ENCODE measurements around the gene KLF4. TPM values are rescaled to one million over a fixed set of nuclear protein-coding genes. Genes with fewer than 3 reads are reported as not detected.

The KLF4 gene
- total RNA-seq, 4 donors from 2014 or later: 43.6 to 72.0 (median 52.3) TPM

DNA sequence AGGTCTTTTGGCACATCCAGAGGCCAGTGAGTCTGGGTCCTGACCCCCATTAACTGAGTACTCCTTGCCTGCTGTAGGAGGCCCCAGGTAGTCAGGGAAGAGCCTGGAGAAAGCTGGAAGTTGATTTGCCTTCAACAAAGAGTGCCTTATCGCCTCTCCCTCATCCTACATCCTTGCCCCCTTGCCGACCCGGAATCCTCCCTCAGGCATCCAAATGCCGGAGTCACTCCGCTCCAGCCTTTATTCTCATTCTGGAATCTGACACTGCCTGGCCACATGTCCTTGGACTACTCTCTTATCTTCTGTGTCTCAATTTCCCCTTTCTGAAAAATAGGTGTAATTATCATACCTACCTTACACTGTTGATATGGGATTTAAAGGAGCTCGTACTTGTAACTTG is 39.1 kb upstream of the KLF4 start:
- H3K9me3 ChIP-seq: no peaks in the 10 kb centered on the region
- no peak for ATAC-seq
- no peaks in the 10 kb centered on the region for H3K27me3 ChIP-seq
- H3K36me3 ChIP-seq: no peaks in the 10 kb centered on the region
- 84 to 94% methylated on average over 5 to 6 of the region's 6 CpGs for WGBS, 2 donors (ENCODE audit: low coverage in 1 of 2)
- TF ChIP-seq POLR2A (IDR thresholded peaks at IDR 0.05) (no peak), EP300 (IDR thresholded peaks at IDR 0.05) (no peak), POLR2AphosphoS5 (IDR thresholded peaks at IDR 0.05) (no peak)
- TF ChIP-seq, protein P1, sequence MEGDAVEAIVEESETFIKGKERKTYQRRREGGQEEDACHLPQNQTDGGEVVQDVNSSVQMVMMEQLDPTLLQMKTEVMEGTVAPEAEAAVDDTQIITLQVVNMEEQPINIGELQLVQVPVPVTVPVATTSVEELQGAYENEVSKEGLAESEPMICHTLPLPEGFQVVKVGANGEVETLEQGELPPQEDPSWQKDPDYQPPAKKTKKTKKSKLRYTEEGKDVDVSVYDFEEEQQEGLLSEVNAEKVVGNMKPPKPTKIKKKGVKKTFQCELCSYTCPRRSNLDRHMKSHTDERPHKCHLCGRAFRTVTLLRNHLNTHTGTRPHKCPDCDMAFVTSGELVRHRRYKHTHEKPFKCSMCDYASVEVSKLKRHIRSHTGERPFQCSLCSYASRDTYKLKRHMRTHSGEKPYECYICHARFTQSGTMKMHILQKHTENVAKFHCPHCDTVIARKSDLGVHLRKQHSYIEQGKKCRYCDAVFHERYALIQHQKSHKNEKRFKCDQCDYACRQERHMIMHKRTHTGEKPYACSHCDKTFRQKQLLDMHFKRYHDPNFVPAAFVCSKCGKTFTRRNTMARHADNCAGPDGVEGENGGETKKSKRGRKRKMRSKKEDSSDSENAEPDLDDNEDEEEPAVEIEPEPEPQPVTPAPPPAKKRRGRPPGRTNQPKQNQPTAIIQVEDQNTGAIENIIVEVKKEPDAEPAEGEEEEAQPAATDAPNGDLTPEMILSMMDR (IDR thresholded peaks at IDR 0.05): no peak
- no peak overlapping the region for H3K27ac ChIP-seq
- no peak overlapping the region for H3K4me3 ChIP-seq
- H3K4me1 ChIP-seq: no peaks in the 10 kb centered on the region

DNA sequence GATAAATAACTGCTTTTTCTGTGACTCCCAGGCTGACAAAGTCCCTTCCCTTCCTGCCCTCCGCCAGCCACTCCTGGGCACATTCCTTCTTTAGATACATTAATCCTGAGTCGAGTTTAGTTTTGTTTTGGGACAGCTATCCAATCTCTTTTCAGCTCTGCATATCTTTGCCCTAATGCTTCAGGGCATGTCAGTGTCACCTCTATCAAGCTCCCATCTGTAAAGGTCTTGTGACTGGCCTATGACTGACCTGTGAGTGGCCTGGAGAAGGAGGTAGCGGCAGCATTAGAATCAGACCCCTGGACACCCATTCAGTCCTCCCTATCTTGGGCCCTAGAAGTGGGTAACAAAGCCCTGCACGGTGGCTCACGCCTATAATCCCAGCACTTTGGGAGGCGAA is 34.0 kb upstream of the KLF4 start:
- Histone ChIP-seq H3K27me3 (no peaks in the 10 kb centered on the region), H3K36me3 (no peaks in the 10 kb centered on the region), H3K27ac (no peak overlapping the region), H3K4me3 (no peak overlapping the region), H3K9me3 (no peaks in the 10 kb centered on the region), H3K4me1 (no peaks in the 10 kb centered on the region)
- no peak for ATAC-seq
- WGBS, 2 donors (ENCODE audit: low coverage in 1 of 2): 57 to 84% methylated on average over 2 of the region's 6 CpGs
- TF ChIP-seq, protein P1 (IDR thresholded peaks at IDR 0.05): no peak
- TF ChIP-seq POLR2A (IDR thresholded peaks at IDR 0.05) (no peak), EP300 (IDR thresholded peaks at IDR 0.05) (no peak), POLR2AphosphoS5 (IDR thresholded peaks at IDR 0.05) (no peak)

DNA sequence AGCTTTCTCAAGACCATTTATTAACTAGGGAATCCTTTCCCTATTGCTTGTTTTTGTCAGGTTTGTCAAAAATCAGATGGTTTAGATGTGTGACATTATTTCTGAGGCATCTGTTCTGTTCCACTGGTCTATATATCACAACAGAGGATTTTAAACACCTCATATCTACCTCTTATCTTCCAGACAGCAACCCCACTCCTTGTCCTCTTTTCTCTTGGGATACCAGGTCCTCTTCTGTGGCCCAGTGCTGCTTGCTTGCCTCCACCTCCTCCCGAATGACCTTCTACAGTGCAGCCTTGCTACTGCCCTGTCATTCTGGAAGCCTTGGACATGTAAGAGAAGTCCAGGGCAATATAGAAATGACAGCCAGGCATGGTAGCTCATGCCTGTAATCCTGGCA is 30.6 kb upstream of the KLF4 start:
- TF ChIP-seq POLR2AphosphoS5 (IDR thresholded peaks at IDR 0.05): no peak
- TF ChIP-seq, protein P1 (IDR thresholded peaks at IDR 0.05): no peak
- TF ChIP-seq POLR2A (IDR thresholded peaks at IDR 0.05): no peak
- no peaks in the 10 kb centered on the region for H3K27me3 ChIP-seq
- H3K4me1 ChIP-seq: no peaks in the 10 kb centered on the region
- H3K4me3 ChIP-seq: no peak overlapping the region
- no peak for ATAC-seq
- H3K9me3 ChIP-seq: no peaks in the 10 kb centered on the region
- H3K27ac ChIP-seq: no peak overlapping the region
- no peaks in the 10 kb centered on the region for H3K36me3 ChIP-seq
- WGBS, 2 donors (ENCODE audit: low coverage in 1 of 2): 100% methylated on average over 1 of the region's 1 CpG; no CpG with 5 or more reads in 1 of the 2 donors

DNA sequence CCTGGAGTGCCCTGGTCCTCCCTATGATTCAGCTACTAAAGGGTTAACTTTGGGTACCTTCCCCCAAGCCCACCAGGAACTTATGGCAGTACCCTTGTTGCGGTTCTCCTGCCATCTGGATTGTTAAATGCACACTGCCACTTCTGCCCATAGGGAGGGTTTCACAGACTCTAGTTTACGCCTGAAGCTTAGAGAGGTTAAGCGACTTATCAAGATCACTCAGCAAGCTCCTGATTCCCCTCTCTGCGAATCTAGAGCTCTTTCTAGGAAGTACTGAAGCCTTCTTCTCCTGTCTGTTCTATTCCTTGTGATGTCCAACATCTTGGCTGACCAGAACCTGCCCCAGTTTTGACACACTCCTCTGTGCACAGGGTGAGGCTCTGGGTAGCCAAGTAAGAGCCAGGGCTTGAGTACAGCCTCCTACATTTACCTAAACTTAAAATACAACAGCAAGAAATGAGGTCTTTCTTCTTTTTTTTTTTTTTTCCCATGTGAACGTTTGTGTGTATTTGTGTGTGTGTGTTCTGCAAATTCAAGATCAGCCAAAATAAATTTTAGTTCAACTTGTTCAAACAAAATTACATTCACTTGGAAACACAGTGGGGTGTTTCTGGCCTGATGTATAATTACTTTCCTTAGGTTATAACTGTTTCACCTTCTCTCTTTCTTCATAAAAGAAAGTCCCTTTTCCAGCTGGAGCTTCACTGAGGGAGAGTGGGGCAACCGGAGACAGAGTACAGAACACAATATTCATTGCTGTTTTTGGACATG is 28.7 kb upstream of the KLF4 start:
- no peak for ATAC-seq
- Histone ChIP-seq H3K36me3 (no peaks in the 10 kb centered on the region), H3K9me3 (no peaks in the 10 kb centered on the region), H3K27me3 (no peaks in the 10 kb centered on the region), H3K27ac (no peak overlapping the region), H3K4me3 (no peak overlapping the region), H3K4me1 (no peaks in the 10 kb centered on the region)
- WGBS, 2 donors (ENCODE audit: low coverage in 1 of 2): 48 to 52% methylated on average over 4 to 5 of the region's 6 CpGs
- TF ChIP-seq POLR2AphosphoS5 (IDR thresholded peaks at IDR 0.05) (no peak), POLR2A (IDR thresholded peaks at IDR 0.05) (no peak)
- TF ChIP-seq, protein P1 (IDR thresholded peaks at IDR 0.05): no peak

DNA sequence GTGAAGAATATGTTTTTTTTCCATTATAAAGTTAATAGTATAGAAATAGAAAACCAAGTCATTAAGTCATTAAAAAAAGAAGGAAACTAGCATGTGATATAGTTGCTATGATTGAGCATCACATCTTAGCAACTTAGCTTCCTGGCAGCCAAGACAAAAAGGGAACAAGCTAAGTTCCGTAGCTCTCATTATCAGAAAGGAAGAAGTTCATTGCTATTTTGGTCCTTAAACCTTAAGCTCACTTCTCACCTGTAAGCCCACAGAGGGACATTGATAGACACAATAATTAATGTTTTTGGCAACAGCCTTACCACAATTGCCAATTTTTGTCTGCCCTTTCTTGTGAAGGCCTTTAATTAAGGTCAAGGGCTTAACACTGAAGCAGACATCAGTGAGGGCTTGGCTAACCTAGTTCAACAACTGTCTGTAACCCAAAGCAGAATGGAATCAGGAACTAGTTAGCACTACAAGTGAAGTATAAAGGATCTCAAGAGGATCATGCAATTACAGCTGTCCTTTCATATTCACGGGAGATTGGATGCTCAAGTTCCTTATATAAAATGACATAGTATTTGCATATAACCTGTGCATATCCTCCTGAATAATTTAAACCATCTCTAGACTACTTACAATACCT is 24.0 kb upstream of the KLF4 start:
- TF ChIP-seq POLR2A (IDR thresholded peaks at IDR 0.05) (no peak), POLR2AphosphoS5 (IDR thresholded peaks at IDR 0.05) (no peak), EP300 (IDR thresholded peaks at IDR 0.05) (no peak)
- TF ChIP-seq, protein P1 (IDR thresholded peaks at IDR 0.05): no peak
- H3K27me3 ChIP-seq: no peaks in the 10 kb centered on the region
- H3K4me1 ChIP-seq: no peaks in the 10 kb centered on the region
- no peak overlapping the region for H3K4me3 ChIP-seq
- H3K36me3 ChIP-seq: no peaks in the 10 kb centered on the region
- WGBS, 2 donors (ENCODE audit: low coverage in 1 of 2): 60 to 71% methylated on average over 2 of the region's 2 CpGs
- no peaks in the 10 kb centered on the region for H3K9me3 ChIP-seq
- no peak overlapping the region for H3K27ac ChIP-seq
- ATAC-seq: no peak

Measured in gastroesophageal sphincter (tissue), 4 donors.